OCI-LY3 (cell line): ENCODE data around the gene STARD9.

Experiments
- H2AFZ ChIP-seq: fragments of 200-600, 300-600 bp; shearing (Covaris generic); 2 replicates; pipeline ENCODE4 v1.6.0; 2014; ENCODE audit warnings: antibody characterized with exemption, low read depth, low read length
- H3K27ac ChIP-seq: fragments of 200-600, 300-600 bp; sonication (generic); 2 replicates; pipeline ENCODE4 v1.5.1; 2014; ENCODE audit warnings: mild to moderate bottlenecking, low read length, moderate library complexity, mixed read lengths
- H3K27me3 ChIP-seq: fragments of 200-600, 300-600 bp; sonication (generic); 2 replicates; pipeline ENCODE4 v1.6.1; 2014; ENCODE audit warnings: low read depth, low read length, mixed read lengths
- H3K36me3 ChIP-seq: fragments of 200-600, 300-600 bp; sonication (generic); replicated peaks from 2 replicates; pipeline ENCODE3; 2014; ENCODE audit warnings: low read depth, low read length, mixed read lengths
- H3K4me1 ChIP-seq: fragments of 300-600, 200-600 bp; sonication (generic); 2 replicates; pipeline ENCODE4 v1.6.1; 2014; ENCODE audit warnings: low read length, mixed read lengths
- H3K4me2 ChIP-seq: fragments of 200-600, 300-600 bp; sonication (generic); 2 replicates; pipeline ENCODE4 v1.6.1; 2014; ENCODE audit warnings: low read length, mixed read lengths
- H3K4me3 ChIP-seq: fragments of 300-600, 200-600 bp; sonication (generic); 2 replicates; pipeline ENCODE4 v1.5.1; 2014; ENCODE audit warnings: antibody characterized with exemption, mild to moderate bottlenecking, low read length, moderate library complexity
- H3K79me2 ChIP-seq: fragments of 300-600, 200-600 bp; shearing (Covaris generic); 2 replicates; pipeline ENCODE4 v1.6.1; 2014; ENCODE audit warnings: mild to moderate bottlenecking, low read length, mixed read lengths
- H3K9ac ChIP-seq: fragments of 300-600, 200-600 bp; shearing (Covaris generic); 2 replicates; pipeline ENCODE4 v1.6.0; 2014; ENCODE audit warnings: mild to moderate bottlenecking, low read length, moderate library complexity
- H3K9me3 ChIP-seq: fragments of 200-600, 300-600 bp; shearing (Covaris generic); 2 replicates; pipeline ENCODE4 v1.6.1; 2014; ENCODE audit warnings: low read length, mixed read lengths; ENCODE audit not compliant: insufficient read depth
- H4K20me1 ChIP-seq: fragments of 200-600, 300-600 bp; sonication (generic); 2 replicates; pipeline ENCODE4 v1.6.1; 2016; ENCODE audit warnings: low read length, mixed read lengths; ENCODE audit not compliant: insufficient read depth
- CTCF ChIP-seq: fragments of 200-600, 300-600 bp; sonication (generic); IDR thresholded peaks from 2 replicates; pipeline ENCODE4 v1.5.1; 2014; ENCODE audit warnings: antibody characterized with exemption, low read length, low read depth
- EZH2phosphoT487 ChIP-seq: fragments of 200-600 bp; shearing (Covaris generic); IDR thresholded peaks from 2 replicates; pipeline ENCODE4 v1.6.1; 2018; ENCODE audit warnings: antibody characterized with exemption, mixed run types, low read depth

STARD9 gene

GRCh38 chr15:42681119-42681518, 105.7 kb downstream of the STARD9 start:
- H3K4me2 ChIP-seq: no peak overlapping the region
- H3K4me3 ChIP-seq: no peak overlapping the region
- no peak for TF ChIP-seq CTCF
- TF ChIP-seq EZH2phosphoT487: no peak
- no peak overlapping the region for H2AFZ ChIP-seq
- no peaks in the 10 kb centered on the region for H3K79me2 ChIP-seq
- no peaks in the 10 kb centered on the region for H3K27me3 ChIP-seq
- no peak overlapping the region for H3K9ac ChIP-seq
- no peaks in the 10 kb centered on the region for H3K9me3 ChIP-seq
- H3K36me3 ChIP-seq: no peaks in the 10 kb centered on the region
- H3K27ac ChIP-seq: no peak overlapping the region
- H4K20me1 ChIP-seq: no peaks in the 10 kb centered on the region
- peaks cover 5% of the 10 kb centered on the region; the same call in 1 of the 2 replicates for H3K4me1 ChIP-seq

GRCh38 chr15:42686281-42686680, 110.9 kb downstream of the STARD9 start:
- Histone ChIP-seq H3K79me2 (no peaks in the 10 kb centered on the region), H3K9me3 (no peaks in the 10 kb centered on the region)

GRCh38 chr15:42687740-42688139, 112.3 kb downstream of the STARD9 start:
- Histone ChIP-seq H3K4me3 (no peak overlapping the region), H3K9ac (no peak overlapping the region), H2AFZ (no peak overlapping the region), H3K27me3 (no peaks in the 10 kb centered on the region), H3K79me2 (no peaks in the 10 kb centered on the region), H3K27ac (no peak overlapping the region), H3K4me1 (no peaks in the 10 kb centered on the region), H4K20me1 (no peaks in the 10 kb centered on the region), H3K9me3 (no peaks in the 10 kb centered on the region), H3K36me3 (no peaks in the 10 kb centered on the region), H3K4me2 (no peak overlapping the region)
- no peak for TF ChIP-seq CTCF
- no peak for TF ChIP-seq EZH2phosphoT487

More at GRCh38 chr15:42686281-42686680, 110.9 kb downstream of the STARD9 start:
- no peak overlapping the region for H2AFZ ChIP-seq
- H3K36me3 ChIP-seq: no peaks in the 10 kb centered on the region
- no peaks in the 10 kb centered on the region for H3K27me3 ChIP-seq
- no peak overlapping the region for H3K27ac ChIP-seq
- no peak for TF ChIP-seq EZH2phosphoT487
- TF ChIP-seq CTCF: no peak
- no peak overlapping the region for H3K9ac ChIP-seq
- H4K20me1 ChIP-seq: no peaks in the 10 kb centered on the region
- no peaks in the 10 kb centered on the region for H3K4me1 ChIP-seq
- H3K4me2 ChIP-seq: no peak overlapping the region
- H3K4me3 ChIP-seq: no peak overlapping the region

- no peaks in the 10 kb centered on the region for H3K9me3 ChIP-seq
- no peaks in the 10 kb centered on the region for H3K4me1 ChIP-seq
- no peaks in the 10 kb centered on the region for H3K36me3 ChIP-seq
Measured at GRCh38 chr15:42688301-42688700, 112.9 kb downstream of the STARD9 start.

More at GRCh38 chr15:42688301-42688700, 112.9 kb downstream of the STARD9 start:
- Histone ChIP-seq H3K9ac (no peak overlapping the region), H3K4me2 (no peak overlapping the region), H4K20me1 (no peaks in the 10 kb centered on the region), H3K4me3 (no peak overlapping the region), H3K79me2 (no peaks in the 10 kb centered on the region), H3K27me3 (no peaks in the 10 kb centered on the region), H2AFZ (no peak overlapping the region), H3K27ac (no peak overlapping the region)
- TF ChIP-seq CTCF: no peak
- TF ChIP-seq EZH2phosphoT487: no peak
